HUES48 (cell line): ENCODE measurements around the gene ARFRP1.

Experiments
- H3K27ac ChIP-seq: one replicate; pipeline ENCODE4 v1.7.0; 2013; ENCODE audit warnings: low read depth, low read length, inconsistent platforms
- H3K27me3 ChIP-seq: 2 replicates; pipeline ENCODE4 v1.6.1; 2013; ENCODE audit warnings: mild to moderate bottlenecking, low read length; ENCODE audit not compliant: control insufficient read depth, insufficient read depth
- H3K36me3 ChIP-seq: 2 replicates; pipeline ENCODE4 v1.6.1; 2013; ENCODE audit warnings: low read length; ENCODE audit not compliant: control insufficient read depth, insufficient read depth
- H3K4me1 ChIP-seq: 2 replicates; pipeline ENCODE4 v1.6.1; 2013; ENCODE audit warnings: mild to moderate bottlenecking, low read length; ENCODE audit not compliant: control insufficient read depth, insufficient read depth
- H3K4me3 ChIP-seq: 2 replicates; pipeline ENCODE4 v1.5.1; 2013; ENCODE audit warnings: mild to moderate bottlenecking, low read depth, low read length
- H3K9ac ChIP-seq: 2 replicates; pipeline ENCODE4 v1.6.1; 2013; ENCODE audit warnings: mild to moderate bottlenecking, low read depth, low read length, moderate library complexity
- H3K9me3 ChIP-seq: 2 replicates; pipeline ENCODE4 v1.6.1; 2013; ENCODE audit warnings: low read length; ENCODE audit not compliant: control insufficient read depth, insufficient read depth

The ARFRP1 gene

DNA sequence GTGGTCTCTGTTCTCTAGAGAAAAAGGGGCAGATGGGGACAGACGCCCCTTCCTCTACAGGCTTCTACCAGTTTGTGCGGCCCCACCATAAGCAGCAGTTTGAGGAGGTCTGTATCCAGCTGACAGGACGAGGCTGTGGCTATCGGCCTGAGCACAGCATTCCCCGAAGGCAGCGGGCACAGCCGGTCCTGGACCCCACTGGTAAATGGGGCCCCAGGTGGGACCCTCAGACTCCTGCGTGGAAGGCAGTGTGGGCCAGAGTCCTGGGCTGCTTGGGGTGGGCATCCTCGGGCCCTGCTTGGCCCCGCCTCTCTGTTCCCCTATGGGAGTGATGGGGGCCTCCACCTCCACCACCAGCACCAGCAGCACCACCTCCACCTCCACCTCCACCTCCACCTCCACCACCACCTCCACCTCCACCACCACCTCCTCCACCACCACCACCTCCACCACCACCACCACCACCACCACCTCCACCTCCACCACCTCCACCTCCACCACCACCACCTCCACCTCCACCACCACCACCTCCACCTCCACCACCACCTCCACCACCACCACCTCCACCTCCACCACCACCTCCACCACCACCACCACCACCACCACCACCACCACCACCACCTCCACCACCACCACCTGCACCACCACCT lies 14.6 kb downstream of the ARFRP1 start:
- Histone ChIP-seq H3K4me1 (peaks cover 4% of the 10 kb centered on the region; the same call in 1 of the 2 replicates), H3K9ac (no peak overlapping the region), H3K9me3 (no peaks in the 10 kb centered on the region), H3K27ac (no peak overlapping the region), H3K27me3 (no peaks in the 10 kb centered on the region), H3K4me3 (no peak overlapping the region), H3K36me3 (peaks cover 8% of the 10 kb centered on the region; the same call in 1 of the 2 replicates)

DNA sequence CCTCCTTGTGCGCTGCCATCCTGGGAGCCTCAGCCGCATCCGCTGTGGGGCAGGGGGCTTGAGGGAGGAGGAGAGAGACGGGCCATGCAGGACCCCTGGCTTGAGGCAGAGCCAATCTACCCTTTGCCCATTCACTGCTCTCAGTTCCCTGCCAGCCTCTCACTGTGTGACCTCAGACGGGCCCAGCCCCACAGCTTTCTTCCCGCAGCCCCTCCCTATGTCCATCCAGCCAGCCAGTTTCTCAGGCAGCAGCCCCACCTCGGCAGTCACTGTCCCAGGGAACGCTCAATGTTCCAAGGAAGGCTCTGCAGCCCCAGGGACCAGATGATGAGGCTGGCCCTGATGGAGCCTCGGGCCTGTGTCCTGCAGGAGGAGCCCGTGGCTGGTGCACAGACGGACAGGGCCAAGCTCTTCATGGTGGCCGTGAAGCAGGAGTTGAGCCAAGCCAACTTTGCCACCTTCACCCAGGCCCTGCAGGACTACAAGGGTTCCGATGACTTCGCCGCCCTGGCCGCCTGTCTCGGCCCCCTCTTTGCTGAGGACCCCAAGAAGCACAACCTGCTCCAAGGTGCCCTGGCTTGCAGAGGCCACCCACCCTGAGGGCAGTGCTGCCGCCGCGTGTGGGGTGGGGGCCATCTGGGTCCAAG lies 15.2 kb downstream of the ARFRP1 start:
- no peaks in the 10 kb centered on the region for H3K27me3 ChIP-seq

GRCh38 chr20:63691711-63692435 lies 15.9 kb downstream of the ARFRP1 start:
- Histone ChIP-seq H3K27ac (no peak overlapping the region), H3K4me3 (no peak overlapping the region), H3K9me3 (no peaks in the 10 kb centered on the region), H3K36me3 (peaks cover 8% of the 10 kb centered on the region; the same call in 1 of the 2 replicates), H3K9ac (no peak overlapping the region), H3K27me3 (no peaks in the 10 kb centered on the region), H3K4me1 (no peaks in the 10 kb centered on the region; the same call in 1 of the 2 replicates)

More for the DNA sequence above, 15.2 kb downstream of the ARFRP1 start:
- Histone ChIP-seq H3K27ac (no peak overlapping the region), H3K9ac (no peak overlapping the region), H3K36me3 (peaks cover 8% of the 10 kb centered on the region; the same call in 1 of the 2 replicates), H3K4me1 (peaks cover 4% of the 10 kb centered on the region; the same call in 1 of the 2 replicates), H3K9me3 (no peaks in the 10 kb centered on the region), H3K4me3 (no peak overlapping the region)

GRCh38 chr20:63690898-63691710 lies 16.7 kb downstream of the ARFRP1 start:
- Histone ChIP-seq H3K27ac (no peak overlapping the region), H3K9me3 (no peaks in the 10 kb centered on the region), H3K27me3 (no peaks in the 10 kb centered on the region), H3K4me3 (no peak overlapping the region), H3K9ac (no peak overlapping the region), H3K36me3 (peaks cover 8% of the 10 kb centered on the region; the same call in 1 of the 2 replicates), H3K4me1 (no peaks in the 10 kb centered on the region)

DNA sequence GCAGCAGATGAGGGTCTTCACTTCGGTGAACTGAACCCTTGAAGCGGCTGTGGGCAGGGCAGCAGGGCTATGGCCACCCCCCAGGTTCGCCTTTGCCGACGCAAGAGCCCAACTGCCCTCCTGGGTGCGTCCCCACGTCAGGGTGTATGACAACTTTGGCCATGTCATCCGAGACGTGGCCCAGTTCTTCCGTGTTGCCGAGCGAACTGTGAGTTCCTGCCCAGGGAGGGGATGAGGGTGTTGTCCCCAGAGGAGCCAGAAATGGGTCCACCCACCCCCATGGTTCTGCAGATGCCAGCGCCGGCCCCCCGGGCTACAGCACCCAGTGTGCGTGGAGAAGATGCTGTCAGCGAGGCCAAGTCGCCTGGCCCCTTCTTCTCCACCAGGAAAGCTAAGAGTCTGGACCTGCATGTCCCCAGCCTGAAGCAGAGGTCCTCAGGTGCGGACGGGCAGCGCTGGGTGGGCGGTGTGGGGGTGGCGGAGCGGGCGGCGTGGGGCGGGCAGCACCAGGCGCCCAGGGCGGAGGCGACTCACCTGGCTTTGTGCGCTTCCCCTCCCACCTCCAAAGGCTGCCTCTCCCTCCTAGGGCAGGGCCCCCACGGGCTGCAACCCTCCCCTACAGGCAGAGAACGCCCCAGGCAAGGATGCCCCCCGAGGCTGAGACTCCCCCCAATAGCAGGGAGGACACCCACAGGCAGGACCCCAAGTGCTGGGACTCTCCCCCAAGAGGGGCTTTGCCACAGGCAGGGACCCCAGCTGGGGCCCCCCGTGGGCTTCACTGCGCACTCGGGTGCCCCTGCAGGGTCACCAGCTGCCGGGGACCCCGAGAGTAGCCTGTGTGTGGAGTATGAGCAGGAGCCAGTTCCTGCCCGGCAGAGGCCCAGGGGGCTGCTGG lies 17.5 kb downstream of the ARFRP1 start:
- H3K9ac ChIP-seq, result no peak overlapping the region
- no peak overlapping the region for H3K27ac ChIP-seq
- H3K4me1 ChIP-seq, result no peaks in the 10 kb centered on the region

DNA sequence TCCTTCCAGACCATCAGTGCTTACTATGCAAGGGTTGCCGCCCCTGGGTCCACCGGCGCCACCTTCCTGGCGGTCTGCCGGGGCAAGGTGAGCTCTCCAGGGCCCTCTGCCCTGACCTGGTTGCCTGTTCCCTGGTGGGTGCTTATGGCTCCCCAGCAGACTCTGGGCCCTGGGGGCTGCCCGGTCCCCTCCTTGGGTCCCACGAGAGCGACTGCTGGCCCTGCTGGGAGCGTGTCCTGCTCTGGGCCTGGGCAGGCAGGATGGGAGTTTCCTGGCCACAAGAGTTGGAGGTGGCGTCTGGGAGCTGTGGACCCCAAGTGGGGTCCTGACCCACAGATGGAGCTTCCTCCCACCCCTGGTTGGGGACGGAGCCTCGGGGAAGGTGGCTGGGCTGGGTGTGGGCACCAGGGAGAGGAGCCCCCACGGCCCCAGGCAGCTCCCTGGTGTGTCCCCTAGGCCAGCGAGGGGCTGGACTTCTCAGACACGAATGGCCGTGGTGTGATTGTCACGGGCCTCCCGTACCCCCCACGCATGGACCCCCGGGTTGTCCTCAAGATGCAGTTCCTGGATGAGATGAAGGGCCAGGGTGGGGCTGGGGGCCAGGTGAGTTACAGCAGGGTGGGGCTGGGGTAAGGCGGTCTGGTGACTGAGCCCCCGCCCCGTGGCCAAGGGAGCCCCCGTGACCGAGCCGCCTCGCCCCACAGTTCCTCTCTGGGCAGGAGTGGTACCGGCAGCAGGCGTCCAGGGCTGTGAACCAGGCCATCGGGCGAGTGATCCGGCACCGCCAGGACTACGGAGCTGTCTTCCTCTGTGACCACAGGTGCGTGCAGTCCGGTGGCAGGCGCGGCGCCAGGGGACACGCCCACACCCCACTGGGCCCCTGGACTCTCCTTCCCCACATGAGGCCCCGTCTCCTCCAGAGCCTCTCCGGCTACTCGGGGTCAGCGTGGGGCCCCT lies 18.5 kb downstream of the ARFRP1 start:
- H3K4me1 ChIP-seq, result no peaks in the 10 kb centered on the region
- no peak overlapping the region for H3K27ac ChIP-seq

More for the DNA sequence above, 17.5 kb downstream of the ARFRP1 start:
- H3K27me3 ChIP-seq, result no peaks in the 10 kb centered on the region
- no peak overlapping the region for H3K4me3 ChIP-seq
- H3K9me3 ChIP-seq, result no peaks in the 10 kb centered on the region
- peaks cover 8% of the 10 kb centered on the region; the same call in 1 of the 2 replicates for H3K36me3 ChIP-seq

GRCh38 chr20:63688228-63689045 lies 19.3 kb downstream of the ARFRP1 start:
- H3K9ac ChIP-seq, result no peak overlapping the region

More for the DNA sequence above, 18.5 kb downstream of the ARFRP1 start:
- Histone ChIP-seq H3K36me3 (peaks cover 8% of the 10 kb centered on the region; the same call in 1 of the 2 replicates), H3K27me3 (no peaks in the 10 kb centered on the region), H3K4me3 (no peak overlapping the region), H3K9me3 (no peaks in the 10 kb centered on the region), H3K9ac (no peak overlapping the region)

GRCh38 chr20:63687419-63688178 lies 20.2 kb downstream of the ARFRP1 start:
- Histone ChIP-seq H3K27ac (no peak overlapping the region), H3K4me1 (no peaks in the 10 kb centered on the region), H3K9ac (no peak overlapping the region)

More at GRCh38 chr20:63688228-63689045, 19.3 kb downstream of the ARFRP1 start:
- H3K36me3 ChIP-seq, result peaks cover 8% of the 10 kb centered on the region; the same call in 1 of the 2 replicates
- H3K27ac ChIP-seq, result no peak overlapping the region
- H3K9me3 ChIP-seq, result no peaks in the 10 kb centered on the region
- no peaks in the 10 kb centered on the region for H3K27me3 ChIP-seq
- no peaks in the 10 kb centered on the region for H3K4me1 ChIP-seq
- no peak overlapping the region for H3K4me3 ChIP-seq

More at GRCh38 chr20:63687419-63688178, 20.2 kb downstream of the ARFRP1 start:
- no peaks in the 10 kb centered on the region for H3K9me3 ChIP-seq
- H3K27me3 ChIP-seq, result no peaks in the 10 kb centered on the region
- no peak overlapping the region for H3K4me3 ChIP-seq
- H3K36me3 ChIP-seq, result peaks cover 9% of the 10 kb centered on the region; the same call in 1 of the 2 replicates
